Activated T-helper 1 cell treated with anti-CD3 and anti-CD28 coated beads, Interleukin-2, amount 50 U/mL, for 16 hours (primary cell): ENCODE data around the gene ETV6.

Experiments
- DNase-seq, 2 donors: peaks; one replicate each; pipeline ENCODE4 v3.0.0-alpha.2; 2020; ENCODE audit warnings: low read depth in 1 of 2, low spot score in 1 of 2

Gene ETV6

DNA sequence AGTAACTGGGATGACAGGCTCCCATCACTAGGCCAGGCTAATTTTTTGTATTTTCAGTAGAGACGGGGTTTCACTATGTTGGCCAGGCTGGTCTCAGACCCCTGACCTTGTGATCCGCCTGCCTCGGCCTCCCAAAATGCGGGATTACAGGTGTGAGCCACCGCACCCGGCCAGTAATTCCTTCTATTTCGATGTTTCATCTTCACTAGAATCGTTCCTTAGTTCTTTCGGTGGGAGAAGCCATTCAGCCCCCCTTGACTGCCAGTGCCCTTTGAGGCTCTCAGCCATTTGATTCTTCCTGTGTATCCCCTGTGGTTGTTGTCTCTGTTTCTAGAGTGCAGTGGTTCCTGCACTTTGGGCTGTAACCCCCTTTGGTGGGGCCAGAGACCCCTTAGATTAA, 174.1 kb downstream of the ETV6 start:
- no peak for DNase-seq

DNA sequence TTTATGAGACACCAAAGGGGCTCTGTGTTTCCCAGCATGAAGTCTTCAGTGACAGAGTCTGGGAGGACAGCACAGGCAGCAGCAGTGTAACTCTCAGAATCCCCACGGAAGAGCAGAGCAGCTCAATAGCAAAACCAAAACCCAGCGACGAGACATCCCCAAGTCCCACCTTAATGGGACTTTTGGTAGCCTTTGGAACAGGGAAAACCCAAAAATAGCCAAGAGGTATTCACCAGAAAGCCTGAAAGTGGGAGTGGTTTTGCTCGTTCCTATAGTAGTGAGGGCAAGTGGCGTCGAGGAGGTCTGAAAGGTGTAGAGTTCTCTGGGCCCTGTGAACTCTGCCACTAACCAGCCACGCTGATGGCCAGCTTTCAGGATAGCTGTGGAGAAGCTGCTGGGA, 174.6 kb downstream of the ETV6 start:
- no peak for DNase-seq

DNA sequence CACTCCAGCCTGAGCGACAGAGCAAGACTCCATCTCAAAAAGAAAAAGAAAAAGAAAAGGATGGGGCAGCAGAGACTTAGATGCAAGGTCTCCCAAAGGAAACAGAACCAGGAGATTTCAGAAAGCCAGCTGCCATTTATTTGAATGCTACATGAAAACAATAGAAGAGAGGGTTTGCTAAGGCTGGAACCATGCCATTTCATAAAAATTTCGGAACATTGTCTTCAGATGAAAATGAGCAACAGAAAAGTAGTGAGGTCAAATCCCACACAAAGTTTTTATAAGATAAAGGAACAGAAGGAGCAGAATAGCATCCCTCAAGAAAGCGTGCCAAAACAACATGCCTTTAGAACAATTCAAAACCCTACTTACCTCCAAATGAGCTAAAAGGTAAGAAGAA, 175.3 kb downstream of the ETV6 start:
- DNase-seq, result no peak

DNA sequence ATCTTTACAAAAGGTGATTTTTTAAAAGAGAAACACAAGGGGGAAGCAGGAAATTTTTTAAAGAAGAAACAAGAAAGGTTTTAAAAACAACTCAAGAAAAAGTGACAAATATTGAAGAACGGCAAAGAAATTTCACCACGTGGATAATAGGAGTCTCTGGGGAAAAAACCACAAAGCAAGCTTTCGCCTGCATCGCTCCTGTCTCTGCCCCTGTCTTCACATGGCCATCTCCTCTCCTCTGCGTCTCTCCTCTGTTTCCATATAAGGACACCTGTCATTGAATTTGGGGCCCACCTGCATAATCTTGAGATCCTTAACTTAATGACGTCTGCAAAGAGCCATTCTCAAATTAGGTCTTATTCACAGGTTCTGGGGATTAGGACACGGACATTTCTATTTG, 175.8 kb downstream of the ETV6 start:
- no peak for DNase-seq

DNA sequence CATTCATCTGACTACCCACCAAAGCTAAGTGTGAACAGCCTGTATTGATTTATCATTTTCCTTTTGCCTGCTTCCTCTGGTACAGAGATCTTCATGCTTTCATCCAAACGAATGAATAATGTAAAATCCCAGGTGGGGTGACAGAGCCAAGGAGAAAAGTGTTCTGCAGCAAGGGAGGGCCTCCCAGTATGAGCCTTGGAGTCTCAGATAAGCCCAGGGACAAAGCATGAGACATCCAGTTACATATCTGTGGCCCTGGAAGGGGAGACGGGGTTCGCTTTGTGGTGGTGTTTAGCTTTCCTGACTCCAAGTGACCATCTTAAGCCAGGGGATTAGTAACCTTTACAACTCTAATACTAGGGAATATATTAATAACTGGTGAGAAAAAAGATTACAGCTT, 177.1 kb downstream of the ETV6 start:
- no peak for DNase-seq

DNA sequence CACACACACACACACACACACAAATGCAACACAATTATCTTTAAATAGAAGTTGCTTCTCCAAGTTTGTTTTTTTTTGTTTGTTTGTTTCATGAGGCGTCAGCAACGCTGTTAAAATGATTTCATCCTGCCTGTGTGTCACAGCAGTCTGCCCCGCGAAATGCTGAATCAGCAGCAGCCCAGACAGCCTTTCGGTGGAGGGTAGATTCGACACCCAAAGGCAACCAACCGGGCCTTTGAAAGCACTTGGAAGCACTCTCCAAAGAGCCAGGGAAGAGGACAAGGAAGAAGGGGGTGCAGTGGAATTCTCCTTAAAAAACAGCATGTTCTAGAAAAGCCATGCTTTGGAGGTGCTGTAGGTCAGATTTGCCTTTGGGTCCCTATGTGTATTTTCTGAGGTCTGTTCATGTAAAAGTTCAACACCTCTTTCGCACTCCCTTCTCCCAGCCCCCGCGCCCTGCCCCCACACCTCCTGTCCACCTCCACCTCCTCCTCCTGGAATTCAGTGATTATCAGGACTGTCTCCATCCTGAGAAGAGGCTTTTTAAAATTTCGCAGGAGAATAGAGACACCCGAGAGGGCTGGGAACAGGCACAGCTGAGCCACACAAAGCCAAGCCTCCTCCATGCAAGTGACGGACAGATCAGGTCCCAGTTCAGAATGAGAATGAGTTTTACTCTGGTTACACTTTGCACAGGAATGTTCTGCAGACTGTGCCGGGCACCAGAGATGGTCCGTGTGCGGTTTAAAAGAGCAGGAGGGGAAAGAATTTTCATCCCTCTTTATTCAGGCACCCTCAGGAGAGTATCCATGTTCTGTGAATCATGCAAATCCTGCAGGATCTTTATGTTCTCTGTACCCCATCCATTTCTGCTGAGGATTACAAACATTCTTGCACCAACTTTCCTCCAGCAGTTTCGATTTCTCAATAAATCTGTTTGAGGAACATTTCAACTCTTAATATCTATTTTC, 177.9 kb downstream of the ETV6 start:
- DNase-seq, result no peak

DNA sequence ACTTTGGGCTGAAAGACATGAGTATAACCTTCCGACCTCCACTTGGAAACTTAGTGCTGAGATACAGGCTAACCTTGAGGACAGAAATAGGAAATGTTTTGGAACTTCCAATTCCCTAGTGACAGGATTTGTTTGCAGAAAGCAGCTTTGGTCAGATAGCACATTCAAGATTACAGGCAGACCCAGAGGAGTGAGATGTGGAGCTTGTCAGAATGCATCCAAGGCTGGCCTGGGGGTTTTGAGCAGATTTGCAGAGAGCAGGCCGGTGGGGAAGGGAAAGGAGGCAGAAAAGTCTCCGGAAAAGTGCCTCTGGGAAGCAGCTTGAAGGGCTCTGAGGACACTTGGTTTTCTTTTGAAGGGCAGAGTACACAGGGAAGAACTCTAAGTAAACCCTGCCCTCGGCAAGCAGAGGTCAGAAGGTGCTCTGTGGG, 180.3 kb downstream of the ETV6 start:
- no peak for DNase-seq

DNA sequence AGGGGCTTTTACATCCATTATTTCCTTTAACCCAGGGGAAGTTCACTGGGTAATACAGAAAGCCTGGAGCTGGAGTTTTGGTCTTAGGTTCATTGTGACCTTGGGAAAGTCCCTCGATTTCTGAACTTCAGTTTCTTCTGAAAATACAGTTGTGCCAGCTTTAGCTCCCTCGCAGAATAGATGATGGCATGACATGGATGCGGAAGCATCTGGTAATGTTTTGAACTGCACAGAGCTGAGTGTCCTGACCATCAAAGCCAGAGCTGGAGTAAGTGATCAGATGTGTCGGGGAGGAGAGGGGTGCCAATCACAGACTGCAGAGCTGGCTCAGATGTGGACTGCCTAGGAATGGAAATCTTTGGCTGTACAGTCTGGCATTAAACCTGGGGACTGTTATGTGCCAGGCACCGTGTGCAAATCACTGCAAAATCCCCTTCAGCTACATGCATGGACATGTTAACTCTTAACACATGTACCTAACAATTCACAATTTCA, 180.9 kb downstream of the ETV6 start:
- DNase-seq, result no peak

DNA sequence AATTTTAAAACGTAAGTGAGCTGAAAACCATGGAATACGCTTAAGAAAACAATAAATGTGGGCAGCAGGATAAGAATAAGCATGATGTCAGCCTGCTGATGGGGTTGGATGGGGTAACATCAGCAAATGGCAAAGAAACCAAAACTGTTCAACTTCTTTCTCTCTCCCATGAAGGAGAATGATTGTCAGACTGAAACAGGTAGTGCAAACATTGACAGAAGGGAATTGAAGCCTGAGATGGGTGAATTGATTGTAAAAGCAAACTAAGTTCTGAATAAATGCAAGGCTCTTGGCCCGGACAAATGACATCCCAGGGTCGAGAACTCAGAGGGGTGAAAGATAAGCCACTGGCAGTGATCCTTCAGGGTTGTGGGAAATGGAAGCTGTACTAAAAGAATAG, 182.6 kb downstream of the ETV6 start:
- no peak for DNase-seq

DNA sequence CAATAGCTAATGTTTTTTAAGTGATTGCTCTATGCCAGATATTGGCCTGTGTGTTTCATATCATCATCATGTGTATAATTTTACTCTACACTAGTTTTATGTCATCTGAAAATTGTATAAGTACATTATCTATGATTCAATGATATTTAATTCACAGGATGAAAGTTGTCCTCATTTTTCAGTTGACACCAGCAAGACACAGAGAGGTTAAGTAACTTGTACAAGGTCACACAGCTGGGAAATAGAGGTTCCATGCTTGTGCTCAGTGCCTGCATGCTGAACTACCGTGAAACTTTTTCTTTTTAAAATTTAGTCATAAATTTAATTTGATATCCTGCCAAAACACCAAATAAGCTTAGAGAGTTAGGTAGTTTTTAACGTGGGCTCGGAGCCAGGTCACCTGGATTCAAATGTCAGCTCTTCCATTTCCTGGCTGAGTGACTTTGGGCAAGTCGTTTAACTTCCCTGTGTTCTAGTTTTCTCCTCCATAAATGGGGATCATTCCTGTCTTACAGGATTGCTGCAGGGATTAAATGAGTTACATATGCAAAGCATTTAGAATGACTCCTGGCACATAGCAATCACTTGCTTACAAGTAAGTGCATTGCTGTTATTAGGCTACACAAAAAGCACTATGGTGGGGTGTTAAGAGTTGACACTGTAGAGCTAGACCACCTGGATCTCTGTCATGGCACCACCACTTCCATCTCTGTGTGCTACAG, 183.9 kb downstream of the ETV6 start:
- DNase-seq, result no peak

DNA sequence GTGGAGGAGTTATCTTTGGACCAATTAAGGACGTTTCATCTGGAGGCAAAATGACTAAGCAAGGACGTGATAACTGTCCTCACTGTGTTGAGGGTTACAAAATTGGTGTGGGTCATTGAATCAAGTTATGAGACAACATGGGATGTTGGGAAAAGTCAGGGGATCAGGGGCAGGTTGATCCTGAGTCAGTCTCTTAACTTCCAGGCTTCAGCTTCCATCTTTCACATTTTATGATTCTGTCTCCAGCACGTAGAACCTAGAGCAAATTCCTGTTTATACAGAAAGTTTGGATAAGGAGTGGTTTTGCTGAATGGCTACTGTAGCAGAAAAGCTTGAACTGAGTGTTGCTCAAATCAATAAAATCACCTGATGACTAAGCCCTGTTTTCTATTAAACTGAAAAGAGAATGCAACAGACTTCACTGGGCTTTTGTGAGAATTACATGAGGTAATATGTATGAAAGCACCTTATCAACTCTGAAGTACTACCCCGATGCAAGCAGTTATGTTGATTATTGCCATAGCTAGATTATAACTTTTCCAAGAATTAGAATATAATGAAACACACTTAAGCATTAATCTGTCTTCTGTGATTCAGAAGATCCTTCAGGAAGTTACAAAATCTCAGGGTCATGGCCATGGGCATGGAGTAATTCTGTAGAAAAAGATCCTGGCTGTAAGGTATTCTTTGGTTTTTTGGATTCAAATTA, 184.8 kb downstream of the ETV6 start:
- no peak for DNase-seq

DNA sequence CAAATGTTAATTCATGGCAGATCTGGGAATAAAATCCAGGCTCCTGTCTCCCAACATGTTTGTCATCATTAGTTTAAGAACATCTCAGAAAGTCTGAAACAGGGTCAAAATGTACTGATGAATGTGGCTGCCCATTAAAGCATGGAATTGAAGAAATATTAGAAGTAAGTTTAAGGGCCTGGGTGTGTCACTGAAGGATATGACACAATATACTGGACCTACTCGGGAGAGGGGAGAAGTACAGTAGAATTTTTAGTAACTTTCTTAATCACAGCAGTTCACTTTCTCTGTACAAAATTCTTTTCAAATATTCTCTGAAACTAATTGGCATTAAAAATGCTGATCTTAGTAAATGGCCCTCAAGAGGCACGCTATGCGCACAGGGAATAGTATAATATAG, 185.5 kb downstream of the ETV6 start:
- DNase-seq, result no peak

DNA sequence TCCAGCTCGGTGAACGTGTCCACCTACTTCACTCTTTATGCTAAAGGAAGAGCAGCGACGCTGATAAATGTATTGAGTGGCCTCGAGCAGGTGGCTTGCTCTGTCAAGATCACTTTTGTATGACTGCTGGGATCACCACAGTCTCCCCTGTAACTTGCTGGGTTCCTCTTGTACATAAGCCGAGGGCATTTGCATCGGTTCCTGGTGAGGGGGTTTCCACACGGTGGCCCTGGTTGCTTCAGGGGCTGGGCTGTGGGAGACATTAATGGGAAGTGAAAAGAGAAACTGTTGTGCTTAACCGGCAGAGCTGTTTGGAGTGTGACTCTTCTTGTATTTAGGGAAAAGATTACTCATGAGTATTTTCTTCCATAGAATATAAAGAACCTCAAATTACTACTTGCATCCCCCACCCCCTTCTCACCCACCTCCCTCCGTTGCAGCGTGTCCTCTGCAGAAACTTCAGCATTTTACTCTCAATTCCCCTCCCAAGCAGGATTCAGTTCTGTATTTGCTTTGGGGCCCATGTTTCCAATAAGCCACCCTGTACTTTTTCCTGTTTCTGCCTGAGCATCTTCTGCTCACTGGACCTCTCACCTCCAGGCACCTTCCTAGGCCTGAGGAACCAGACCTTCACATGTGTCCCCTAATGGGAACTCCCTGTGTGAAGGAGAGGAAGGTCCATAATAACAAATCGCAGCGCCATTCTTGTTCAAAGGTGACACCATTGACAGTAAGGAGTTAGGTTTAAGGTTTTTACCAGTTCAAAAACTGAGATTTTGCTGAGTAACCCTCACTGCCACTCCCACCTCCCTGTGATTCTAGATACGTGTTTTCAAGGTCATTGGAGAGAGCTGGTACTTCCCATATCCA, 187.0 kb downstream of the ETV6 start:
- peak in 1 of 2 donors; percentile 36 for DNase-seq

DNA sequence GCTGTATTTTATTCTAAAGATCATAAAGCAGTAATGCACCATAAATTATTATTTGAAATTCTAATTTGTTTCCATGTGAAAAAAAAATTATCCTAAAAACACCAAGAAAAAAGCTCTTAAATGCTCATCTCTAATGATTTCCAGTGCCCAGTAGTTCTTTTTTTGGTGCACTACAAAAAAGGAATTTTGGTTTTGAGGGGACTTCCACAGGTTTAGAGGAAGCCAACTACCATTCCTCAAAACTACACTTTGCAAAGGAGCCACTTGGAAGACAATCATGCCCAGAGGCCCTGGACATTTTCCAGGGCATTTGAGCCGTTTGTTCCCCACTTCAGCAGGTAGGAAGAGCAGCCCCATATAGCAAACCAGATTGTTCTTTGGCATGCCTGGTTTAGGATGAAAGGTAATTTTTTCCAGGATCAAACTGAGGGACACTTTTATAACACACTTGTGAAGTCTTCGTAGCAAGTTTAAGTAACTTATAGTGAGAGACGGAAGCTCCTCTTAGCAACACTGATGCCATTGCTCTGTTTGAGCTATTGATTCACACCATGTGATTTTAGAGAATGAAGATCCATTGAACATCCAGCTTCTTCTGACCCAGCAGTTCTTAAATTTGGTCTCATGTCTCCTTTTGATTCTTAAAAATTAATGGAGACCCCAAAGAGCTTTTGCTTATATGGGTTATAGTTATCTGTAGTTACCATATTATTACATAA, 187.9 kb downstream of the ETV6 start:
- no peak for DNase-seq

DNA sequence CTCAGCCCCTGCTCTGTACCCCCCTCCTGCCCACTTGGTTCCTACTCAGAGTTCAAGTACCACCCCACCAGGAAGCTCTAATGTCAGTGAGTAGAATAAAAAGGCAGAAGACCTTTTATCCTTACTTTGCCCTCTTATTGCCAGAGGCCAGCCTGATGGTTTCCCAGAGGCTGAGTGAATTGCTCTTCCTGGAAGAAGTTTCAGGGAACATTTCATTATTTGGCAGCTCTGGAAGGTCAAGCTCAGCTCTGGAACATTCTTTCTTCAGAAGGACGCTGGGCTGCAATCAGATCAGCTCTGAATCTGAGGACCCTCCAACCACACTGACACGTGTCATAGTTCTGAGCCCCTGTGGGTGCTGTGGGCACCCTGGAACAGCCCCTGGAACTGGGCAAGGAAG, 188.9 kb downstream of the ETV6 start:
- no peak for DNase-seq

DNA sequence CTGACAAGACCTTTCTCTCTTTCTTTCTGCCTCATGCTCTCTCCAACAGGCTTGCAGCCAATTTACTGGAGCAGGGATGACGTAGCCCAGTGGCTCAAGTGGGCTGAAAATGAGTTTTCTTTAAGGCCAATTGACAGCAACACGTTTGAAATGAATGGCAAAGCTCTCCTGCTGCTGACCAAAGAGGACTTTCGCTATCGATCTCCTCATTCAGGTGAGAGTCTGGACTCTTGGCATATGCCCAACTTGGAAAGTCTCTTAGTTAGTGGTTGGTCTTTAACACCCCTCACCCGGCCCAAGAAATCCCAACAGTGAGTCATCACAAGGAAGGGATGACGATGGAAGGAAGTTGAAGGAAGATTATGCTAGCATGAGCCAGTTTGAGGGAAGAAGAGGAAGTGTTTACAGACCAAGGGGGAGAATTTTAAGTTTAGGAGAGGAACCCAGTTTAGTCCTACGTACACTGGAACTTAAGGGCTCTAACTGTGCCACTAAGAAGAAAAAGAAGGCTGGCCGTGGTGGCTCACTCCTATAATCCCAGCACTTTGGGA, 189.7 kb downstream of the ETV6 start:
- DNase-seq, result no peak

DNA sequence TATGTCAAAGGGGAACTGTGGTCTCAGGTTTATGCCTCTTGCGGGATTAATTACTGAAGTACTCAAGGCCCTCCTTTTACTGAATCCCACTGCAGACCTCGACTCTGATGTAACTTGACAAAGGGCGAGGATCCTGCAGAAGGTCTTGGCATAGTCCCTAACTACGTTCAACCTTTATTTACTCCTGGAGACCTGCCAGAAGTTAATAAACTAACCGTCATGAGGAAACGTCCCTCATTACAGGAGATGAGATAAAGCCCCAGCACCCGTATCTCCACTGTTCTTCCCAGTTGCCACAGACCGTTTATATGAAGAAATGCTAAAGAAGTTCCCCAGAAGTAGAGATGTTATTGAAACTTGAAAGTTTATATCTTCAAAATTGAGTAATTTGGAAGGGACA, 190.9 kb downstream of the ETV6 start:
- no peak for DNase-seq

DNA sequence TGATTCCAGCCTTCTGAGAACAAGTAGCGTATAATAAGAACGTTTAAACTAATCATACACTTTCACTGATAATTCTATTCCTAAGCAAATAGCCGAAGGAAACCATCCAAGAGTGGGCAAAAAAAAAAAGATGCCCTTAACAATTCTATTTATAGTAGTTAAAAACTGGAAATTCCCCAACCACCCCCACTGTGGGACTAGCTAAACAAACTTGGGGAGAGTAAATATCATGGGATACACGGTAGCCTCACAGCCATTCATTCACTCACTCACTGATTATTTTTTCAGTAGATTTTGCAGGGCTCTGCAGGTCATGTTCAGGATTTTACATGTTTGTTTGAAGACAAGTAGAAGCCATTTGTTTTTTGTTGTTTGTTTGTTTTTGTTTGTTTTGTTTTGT, 197.0 kb downstream of the ETV6 start:
- no peak for DNase-seq

DNA sequence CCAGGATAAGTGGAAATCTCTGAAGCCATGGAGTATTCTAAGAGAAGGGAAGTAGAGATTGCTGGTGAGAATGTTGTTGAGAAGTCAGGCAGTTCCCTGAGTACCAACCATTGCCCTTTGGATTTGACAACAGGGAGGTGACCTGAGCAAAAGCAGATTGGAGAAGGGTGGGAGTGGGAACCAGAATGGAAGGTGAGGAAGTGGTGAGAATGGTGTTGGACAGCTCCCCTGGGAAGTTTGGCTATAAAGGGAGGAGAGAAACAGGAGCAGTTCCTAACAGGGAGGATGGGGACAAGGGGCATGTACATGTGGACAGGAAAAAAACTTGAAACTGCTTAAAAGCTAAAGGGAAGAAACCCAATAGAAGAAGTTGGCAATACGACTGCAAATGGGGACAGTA, 198.1 kb downstream of the ETV6 start:
- no peak for DNase-seq
